Measurements from ENCODE around the gene GPSM3. TPM values are rescaled to one million over a fixed set of nuclear protein-coding genes. Genes with fewer than 3 reads are reported as not detected.

Gene GPSM3
- total and polyA plus RNA-seq, 2 of the 13 experiments (the other 11 are each of a cell fraction or from before 2014, with no cell fraction given): 0.18 to 6.2 TPM

- no peak for TF ChIP-seq BRF2 (CRISPR knock-in tag; IDR thresholded peaks at IDR 0.05)
- TF ChIP-seq HNF4G (IDR thresholded peaks at IDR 0.05; ENCODE audit: borderline replicate concordance, low read depth, low read length): no peak
- no peak; the same call in 1 of the 2 replicates for TF ChIP-seq HNF4G (CRISPR knock-in tag; IDR thresholded peaks at IDR 0.05; ENCODE audit: borderline replicate concordance, low read depth)
- no peak for TF ChIP-seq FOXM1 (CRISPR knock-in tag; IDR thresholded peaks at IDR 0.05)
- no peak for TF ChIP-seq HMG20A (CRISPR knock-in tag; IDR thresholded peaks at IDR 0.05; ENCODE audit: borderline replicate concordance)
- no peak for TF ChIP-seq MED1 (CRISPR knock-in tag; IDR thresholded peaks at IDR 0.05)
- peak; percentile 74 for TF ChIP-seq ZNF772 (CRISPR knock-in tag; IDR thresholded peaks at IDR 0.05)
- TF ChIP-seq MIER2 (CRISPR knock-in tag; IDR thresholded peaks at IDR 0.05): 0 out of 2 replicates have a peak, but pooled peaks have one; percentile 30
- no peak for TF ChIP-seq XRCC5 (optimal IDR thresholded peaks at IDR 0.05; ENCODE audit: low read length)
- TF ChIP-seq ZNF317 (CRISPR knock-in tag; IDR thresholded peaks at IDR 0.05): 0 out of 2 replicates have a peak, but pooled peaks have one; percentile 69
- no peak for TF ChIP-seq NKX3-1 (CRISPR knock-in tag; IDR thresholded peaks at IDR 0.05)
- TF ChIP-seq, protein P1, sequence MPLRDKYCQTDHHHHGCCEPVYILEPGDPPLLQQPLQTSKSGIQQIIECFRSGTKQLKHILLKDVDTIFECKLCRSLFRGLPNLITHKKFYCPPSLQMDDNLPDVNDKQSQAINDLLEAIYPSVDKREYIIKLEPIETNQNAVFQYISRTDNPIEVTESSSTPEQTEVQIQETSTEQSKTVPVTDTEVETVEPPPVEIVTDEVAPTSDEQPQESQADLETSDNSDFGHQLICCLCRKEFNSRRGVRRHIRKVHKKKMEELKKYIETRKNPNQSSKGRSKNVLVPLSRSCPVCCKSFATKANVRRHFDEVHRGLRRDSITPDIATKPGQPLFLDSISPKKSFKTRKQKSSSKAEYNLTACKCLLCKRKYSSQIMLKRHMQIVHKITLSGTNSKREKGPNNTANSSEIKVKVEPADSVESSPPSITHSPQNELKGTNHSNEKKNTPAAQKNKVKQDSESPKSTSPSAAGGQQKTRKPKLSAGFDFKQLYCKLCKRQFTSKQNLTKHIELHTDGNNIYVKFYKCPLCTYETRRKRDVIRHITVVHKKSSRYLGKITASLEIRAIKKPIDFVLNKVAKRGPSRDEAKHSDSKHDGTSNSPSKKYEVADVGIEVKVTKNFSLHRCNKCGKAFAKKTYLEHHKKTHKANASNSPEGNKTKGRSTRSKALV (CRISPR knock-in tag; IDR thresholded peaks at IDR 0.05): no peak
- TF ChIP-seq ZNF710 (CRISPR knock-in tag; IDR thresholded peaks at IDR 0.05; ENCODE audit: borderline replicate concordance): peak; percentile 99
- TF ChIP-seq, protein P2, sequence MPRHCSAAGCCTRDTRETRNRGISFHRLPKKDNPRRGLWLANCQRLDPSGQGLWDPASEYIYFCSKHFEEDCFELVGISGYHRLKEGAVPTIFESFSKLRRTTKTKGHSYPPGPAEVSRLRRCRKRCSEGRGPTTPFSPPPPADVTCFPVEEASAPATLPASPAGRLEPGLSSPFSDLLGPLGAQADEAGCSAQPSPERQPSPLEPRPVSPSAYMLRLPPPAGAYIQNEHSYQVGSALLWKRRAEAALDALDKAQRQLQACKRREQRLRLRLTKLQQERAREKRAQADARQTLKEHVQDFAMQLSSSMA (CRISPR knock-in tag; IDR thresholded peaks at IDR 0.05): peak; percentile 59; the same call in 1 of the 2 replicates
- peak; percentile 50; the same call in 1 of the 2 replicates for TF ChIP-seq ZNF691 (CRISPR knock-in tag; IDR thresholded peaks at IDR 0.05; ENCODE audit: borderline replicate concordance, low read depth)
- TF ChIP-seq GATAD1 (CRISPR knock-in tag; IDR thresholded peaks at IDR 0.05): peak; percentile 66; the same call in 1 of the 2 replicates
- no peak for TF ChIP-seq ZNF570 (CRISPR knock-in tag; IDR thresholded peaks at IDR 0.05; ENCODE audit: borderline replicate concordance)
- TF ChIP-seq, protein P3, sequence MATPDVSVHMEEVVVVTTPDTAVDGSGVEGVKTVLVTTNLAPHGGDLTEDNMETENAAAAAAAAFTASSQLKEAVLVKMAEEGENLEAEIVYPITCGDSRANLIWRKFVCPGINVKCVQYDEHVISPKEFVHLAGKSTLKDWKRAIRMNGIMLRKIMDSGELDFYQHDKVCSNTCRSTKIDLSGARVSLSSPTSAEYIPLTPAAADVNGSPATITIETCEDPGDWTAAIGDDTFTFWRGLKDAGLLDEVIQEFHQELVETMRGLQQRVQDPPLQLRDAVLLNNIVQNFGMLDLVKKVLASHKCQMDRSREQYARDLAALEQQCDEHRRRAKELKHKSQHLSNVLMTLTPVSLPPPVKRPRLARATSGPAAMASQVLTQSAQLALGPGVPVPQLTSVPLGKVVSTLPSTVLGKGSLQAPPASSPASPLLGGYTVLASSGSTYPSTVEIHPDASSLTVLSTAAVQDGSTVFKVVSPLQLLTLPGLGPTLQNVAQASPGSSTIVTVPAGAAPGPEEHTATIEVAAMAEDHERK (CRISPR knock-in tag; IDR thresholded peaks at IDR 0.05; ENCODE audit: low read depth): no peak
- TF ChIP-seq FOXP1 (IDR thresholded peaks at IDR 0.05): no peak
- peak; percentile 28; the same call in 1 of the 2 replicates for TF ChIP-seq FOXP1 (CRISPR knock-in tag; IDR thresholded peaks at IDR 0.05)
- TF ChIP-seq SOX13 (IDR thresholded peaks at IDR 0.05): no peak
- no peak for TF ChIP-seq SOX13 (CRISPR knock-in tag; conservative IDR thresholded peaks at IDR 0.05 in 1 of 2, IDR thresholded peaks at IDR 0.05 in 1 of 2)
Observed at GRCh38 chr6:32190054-32190851, 2.2 kb downstream of the GPSM3 start, which contains the start of gene PBX2 (continued).
